ENCODE data around the gene STARD8.
"Not testable (repeated sequence)": the region's sequence is repeated elsewhere in the genome, so short reads cannot be mapped to it uniquely, and the experiment has no call there.

Gene STARD8

DNA sequence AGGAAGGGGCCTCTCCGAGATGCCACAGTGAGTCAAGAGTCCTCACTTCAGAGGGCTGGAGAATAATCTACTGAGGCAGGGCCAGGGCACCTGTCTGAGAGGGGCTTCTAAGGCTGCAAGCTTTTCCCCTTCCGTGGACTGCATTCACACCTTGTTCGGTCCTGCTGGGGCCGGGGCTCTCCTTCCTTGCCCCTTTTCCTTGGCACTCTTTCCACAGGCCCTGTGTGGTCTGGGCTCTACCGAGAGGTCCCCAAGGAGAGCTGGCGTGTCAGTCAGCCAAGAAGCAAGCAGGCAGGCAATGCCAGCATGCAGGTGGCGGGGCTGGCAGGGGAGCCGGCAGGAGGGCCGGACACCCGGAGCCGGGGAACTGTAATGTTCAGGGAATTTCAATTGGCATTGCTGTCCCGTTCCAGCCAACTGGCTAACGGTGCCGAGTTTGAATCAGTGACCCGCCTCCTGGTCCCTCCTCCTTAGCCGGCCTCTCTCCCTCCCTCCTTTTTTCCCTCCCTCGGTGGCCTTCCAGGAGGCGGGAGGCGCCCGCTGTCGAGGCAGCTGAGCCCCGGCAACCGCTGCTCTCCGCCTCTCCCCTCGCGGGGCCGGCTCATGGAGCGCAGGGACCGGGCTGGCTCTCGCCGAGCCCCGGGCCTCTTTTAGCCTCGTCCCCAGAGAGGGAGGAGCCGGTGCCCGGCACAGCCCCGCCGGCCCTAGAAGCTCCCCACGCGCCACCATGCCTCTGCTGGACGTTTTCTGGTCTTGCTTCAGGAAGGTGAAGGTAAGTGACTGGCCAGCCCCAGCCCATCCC, at the start of gene STARD8:
TSS of gene STARD8 (plus strand) at position 511 of the 802 bp plus-strand sequence. CDS start at position 728, 217 bp downstream.
- peak; percentile 26 for DNase-seq (ENCODE audit: low spot score)

DNA sequence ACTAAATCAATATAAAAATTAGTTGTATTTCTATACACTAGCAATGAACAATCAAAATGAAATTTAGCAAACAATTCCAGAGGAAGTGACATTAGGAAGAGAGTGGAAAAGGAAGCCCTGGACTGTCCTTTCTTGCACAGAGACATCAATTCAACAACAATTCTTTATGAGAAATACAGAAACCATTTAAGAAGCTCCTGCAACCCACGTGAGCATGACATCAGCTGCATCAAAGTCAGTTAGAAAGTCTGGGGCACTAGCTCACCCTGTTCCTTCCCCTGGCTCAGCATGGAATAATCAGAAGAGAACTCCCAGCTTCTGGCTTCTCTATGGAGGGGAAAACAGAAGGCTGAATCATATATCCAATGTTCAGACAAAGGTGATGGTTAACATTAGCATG, 48.6 kb upstream of the STARD8 start:
- DNase-seq (ENCODE audit: low spot score): no peak

- peak; percentile 17 for DNase-seq (ENCODE audit: low spot score)
These were observed 48.0 kb upstream of the STARD8 start for GRCh38 chrX:68599256-68600152.

- DNase-seq (ENCODE audit: low spot score): not testable (repeated sequence)
These were observed 43.2 kb upstream of the STARD8 start for GRCh38 chrX:68604216-68604615.

DNA sequence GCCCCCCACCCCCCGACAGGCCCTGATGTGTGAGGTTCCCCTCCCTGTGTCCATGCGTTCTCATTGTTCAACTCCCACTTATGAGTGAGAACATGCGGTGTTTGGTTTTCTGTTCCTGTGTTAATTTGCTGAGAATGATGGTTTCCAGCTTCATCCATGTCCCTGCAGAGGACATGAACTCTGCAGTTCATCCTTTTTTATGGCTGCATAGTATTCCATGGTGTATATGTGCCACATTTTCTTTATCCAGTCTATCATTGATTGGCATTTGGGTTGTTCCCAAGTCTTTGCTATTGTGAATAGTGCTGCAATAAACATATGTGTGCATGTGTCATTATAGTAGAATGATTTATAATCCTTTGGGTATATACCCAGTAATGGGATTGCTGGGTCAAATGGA, 32.7 kb upstream of the STARD8 start:
- not testable (repeated sequence) for DNase-seq (ENCODE audit: low spot score)

GRCh38 chrX:68627986-68628385, 19.5 kb upstream of the STARD8 start:
- DNase-seq (ENCODE audit: low spot score): no peak

- DNase-seq (ENCODE audit: low spot score): not testable (repeated sequence)
These were observed 17.5 kb upstream of the STARD8 start for GRCh38 chrX:68629936-68630335.

DNA sequence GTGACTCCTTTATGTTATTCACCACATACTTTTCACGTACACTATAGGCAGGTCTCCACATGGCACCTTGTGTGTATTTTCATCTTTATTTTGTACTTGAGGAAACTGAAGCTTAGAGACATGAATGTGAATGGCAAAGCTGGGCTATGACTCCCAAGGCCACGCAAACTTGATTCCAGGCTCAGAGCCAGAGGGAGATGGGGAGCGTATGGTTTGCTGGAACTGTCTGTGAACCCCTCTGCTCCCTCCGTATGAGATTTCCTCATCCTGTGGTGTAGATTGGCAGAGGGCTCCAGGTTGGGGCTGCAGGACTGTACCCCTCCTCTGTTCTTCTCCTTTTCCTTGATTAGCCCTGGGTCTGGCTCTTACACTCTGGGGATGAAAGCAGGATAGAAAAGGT, 16.1 kb upstream of the STARD8 start:
- no peak for DNase-seq (ENCODE audit: low spot score)

GRCh38 chrX:68632491-68632890, 15.0 kb upstream of the STARD8 start:
- no peak for DNase-seq (ENCODE audit: low spot score)

DNA sequence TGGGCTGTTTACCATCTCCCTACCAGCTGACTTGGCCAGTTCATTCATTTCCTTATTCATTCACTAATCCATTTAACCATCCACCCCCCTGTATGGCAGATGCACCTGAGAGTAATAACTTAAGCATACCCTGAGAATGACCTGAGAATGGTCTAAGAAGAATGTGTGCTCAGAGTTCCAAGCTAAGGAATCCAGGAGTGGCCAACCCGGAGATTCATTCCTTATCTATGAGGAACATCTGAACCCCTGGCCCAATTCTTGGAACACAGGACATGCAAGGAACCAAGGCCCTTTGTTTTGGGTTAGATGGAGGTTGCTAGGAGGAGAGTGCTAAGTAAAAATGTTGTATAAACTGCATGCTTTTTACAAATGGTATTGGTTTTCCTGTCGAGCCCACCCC, 13.5 kb upstream of the STARD8 start:
- DNase-seq (ENCODE audit: low spot score): no peak

- DNase-seq (ENCODE audit: low spot score): no peak
These were observed 12.7 kb upstream of the STARD8 start for GRCh38 chrX:68634649-68635227.

GRCh38 chrX:68640661-68641060, 6.8 kb upstream of the STARD8 start:
- DNase-seq (ENCODE audit: low spot score): no peak

GRCh38 chrX:68644861-68645260, 2.6 kb upstream of the STARD8 start:
- no peak for DNase-seq (ENCODE audit: low spot score)

- no peak for DNase-seq (ENCODE audit: low spot score)
These were observed 1.0 kb upstream of the STARD8 start for GRCh38 chrX:68646421-68646820.

- DNase-seq (ENCODE audit: low spot score): no peak
These were observed 1.5 kb downstream of the STARD8 start for GRCh38 chrX:68648960-68649359.

- DNase-seq (ENCODE audit: low spot score): peak; percentile 25
These were observed 3.0 kb downstream of the STARD8 start for GRCh38 chrX:68650491-68650890.

- no peak for DNase-seq (ENCODE audit: low spot score)
These were observed 3.6 kb downstream of the STARD8 start for GRCh38 chrX:68651110-68651509.

- DNase-seq (ENCODE audit: low spot score): peak; percentile 16
These were observed 5.1 kb downstream of the STARD8 start for GRCh38 chrX:68652326-68653170.

- no peak for DNase-seq (ENCODE audit: low spot score)
These were observed 7.2 kb downstream of the STARD8 start for GRCh38 chrX:68654693-68655092.

DNA sequence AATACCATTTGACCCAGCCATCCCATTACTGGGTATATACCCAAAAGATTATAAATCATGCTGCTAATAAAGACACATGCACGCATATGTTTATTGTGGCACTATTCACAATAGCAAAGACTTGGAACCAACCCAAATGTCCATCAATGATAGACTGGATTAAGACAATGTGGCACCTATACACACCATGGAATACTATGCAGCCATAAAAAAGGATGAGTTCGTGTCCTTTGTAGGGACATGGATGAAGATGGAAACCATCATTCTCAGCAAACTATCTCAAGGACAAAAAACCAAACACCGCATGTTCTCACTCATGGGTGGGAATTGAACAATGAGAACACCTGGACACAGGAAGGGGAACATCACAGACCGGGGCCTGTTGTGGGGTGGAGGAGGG, 9.0 kb downstream of the STARD8 start:
- DNase-seq (ENCODE audit: low spot score): not testable (repeated sequence)

- no peak for DNase-seq (ENCODE audit: low spot score)
These were observed 11.1 kb downstream of the STARD8 start for GRCh38 chrX:68658530-68658929.

DNA sequence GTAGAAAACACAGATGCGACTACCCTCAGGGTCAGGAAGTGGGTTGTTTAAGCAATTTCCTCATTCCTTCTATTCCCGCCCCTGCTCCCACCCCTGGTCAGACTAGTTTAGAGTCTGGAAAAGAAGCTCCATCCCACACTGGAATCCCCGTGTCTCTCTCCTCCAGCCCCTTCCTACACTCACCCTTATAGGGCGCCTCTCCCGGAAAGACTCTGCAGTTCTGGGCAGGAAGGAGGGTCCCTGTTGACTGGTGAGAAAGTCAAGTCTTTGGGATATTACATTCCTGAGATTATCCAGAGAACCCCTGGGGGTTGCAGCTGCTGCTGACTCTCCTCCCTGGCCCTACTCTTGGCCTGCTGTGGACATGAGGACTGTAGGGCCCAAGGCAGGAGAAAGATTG, 11.9 kb downstream of the STARD8 start:
- no peak for DNase-seq (ENCODE audit: low spot score)

All from RKO (cell line).